GM21786 (cell line): Measurements from ENCODE around the gene DOHH.
"Not testable (repeated sequence)": the region's sequence is repeated elsewhere in the genome, so short reads cannot be mapped to it uniquely, and the experiment has no call there.

ENCODE experiments used
- ATAC-seq: cut with Tn5 transposase; IDR thresholded peaks from one replicate; pipeline ENCODE4 v1.9.1; 2021; ENCODE audit not compliant: unreplicated experiment

Gene DOHH

GRCh38 chr19:3462991-3463713 is 37.3 kb downstream of the DOHH start:
- ATAC-seq = no peak

- ATAC-seq = no peak
Measured at GRCh38 chr19:3459965-3460582, 40.4 kb downstream of the DOHH start.

GRCh38 chr19:3459089-3459881 is 41.2 kb downstream of the DOHH start:
- ATAC-seq = no peak

- no peak for ATAC-seq
Measured at GRCh38 chr19:3458229-3459088, 42.0 kb downstream of the DOHH start.

GRCh38 chr19:3457528-3458228 is 42.8 kb downstream of the DOHH start:
- no peak for ATAC-seq

- ATAC-seq = no peak
Measured at GRCh38 chr19:3456925-3457527, 43.4 kb downstream of the DOHH start.

- no peak for ATAC-seq
Measured at GRCh38 chr19:3455960-3456601, 44.4 kb downstream of the DOHH start.

- no peak for ATAC-seq
Measured at GRCh38 chr19:3455393-3455955, 45.0 kb downstream of the DOHH start.

- no peak for ATAC-seq
Measured at GRCh38 chr19:3454656-3455392, 45.6 kb downstream of the DOHH start.

GRCh38 chr19:3453840-3454239 is 46.6 kb downstream of the DOHH start:
- ATAC-seq = no peak

GRCh38 chr19:3452942-3453214 is 47.6 kb downstream of the DOHH start:
- not testable (repeated sequence) for ATAC-seq

- ATAC-seq = no peak
Measured at GRCh38 chr19:3452171-3452941, 48.1 kb downstream of the DOHH start.

- no peak for ATAC-seq
Measured at GRCh38 chr19:3451451-3451866, 49.0 kb downstream of the DOHH start.

GRCh38 chr19:3450796-3451411 is 49.6 kb downstream of the DOHH start:
- no peak for ATAC-seq

- no peak for ATAC-seq
Measured at GRCh38 chr19:3448616-3449334, 51.7 kb downstream of the DOHH start.

- ATAC-seq = not testable (repeated sequence)
Measured at GRCh38 chr19:3446657-3447056, 53.8 kb downstream of the DOHH start.

- ATAC-seq = no peak
Measured at GRCh38 chr19:3444695-3445234, 55.7 kb downstream of the DOHH start.
